Measurements from ENCODE around the gene LRRK1. TPM values are rescaled to one million over a fixed set of nuclear protein-coding genes. Genes with fewer than 3 reads are reported as not detected.

LRRK1 gene
- total and polyA plus RNA-seq, 9 donors: 6.5 to 27.3 (median 17.5) TPM

DNA sequence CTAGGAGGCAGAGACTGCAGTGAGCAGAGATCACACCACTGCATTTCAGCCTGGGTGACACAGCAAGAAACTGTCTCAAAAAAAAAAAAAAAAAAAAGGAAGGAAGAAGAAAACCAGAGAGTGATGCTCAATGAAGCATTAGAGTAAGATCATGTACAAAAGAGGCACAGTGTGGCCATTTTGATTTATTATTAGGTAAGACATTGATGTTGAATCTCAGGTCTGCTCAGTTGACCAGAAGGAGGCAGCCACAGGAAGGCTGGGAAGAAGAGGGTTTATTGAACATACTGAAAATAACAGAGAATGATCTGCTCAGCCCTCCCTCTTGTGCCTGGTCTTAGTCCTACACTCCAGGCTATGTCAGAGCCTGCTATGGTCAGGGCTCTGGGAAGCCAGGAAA is 15.6 kb downstream of the LRRK1 start:
- Histone ChIP-seq H3K4me3 (no peak overlapping the region), H3K36me3 (no peaks in the 10 kb centered on the region), H3K4me1 (ENCODE audit: insufficient read depth) (no peaks in the 10 kb centered on the region), H3K27ac (no peak overlapping the region), H3K27me3 (no peaks in the 10 kb centered on the region), H3K9me3 (no peaks in the 10 kb centered on the region)
- DNase-seq: no peak
- TF ChIP-seq EP300 (IDR thresholded peaks at IDR 0.05) (no peak), POLR2A (IDR thresholded peaks at IDR 0.05) (no peak)
- TF ChIP-seq, protein P1, sequence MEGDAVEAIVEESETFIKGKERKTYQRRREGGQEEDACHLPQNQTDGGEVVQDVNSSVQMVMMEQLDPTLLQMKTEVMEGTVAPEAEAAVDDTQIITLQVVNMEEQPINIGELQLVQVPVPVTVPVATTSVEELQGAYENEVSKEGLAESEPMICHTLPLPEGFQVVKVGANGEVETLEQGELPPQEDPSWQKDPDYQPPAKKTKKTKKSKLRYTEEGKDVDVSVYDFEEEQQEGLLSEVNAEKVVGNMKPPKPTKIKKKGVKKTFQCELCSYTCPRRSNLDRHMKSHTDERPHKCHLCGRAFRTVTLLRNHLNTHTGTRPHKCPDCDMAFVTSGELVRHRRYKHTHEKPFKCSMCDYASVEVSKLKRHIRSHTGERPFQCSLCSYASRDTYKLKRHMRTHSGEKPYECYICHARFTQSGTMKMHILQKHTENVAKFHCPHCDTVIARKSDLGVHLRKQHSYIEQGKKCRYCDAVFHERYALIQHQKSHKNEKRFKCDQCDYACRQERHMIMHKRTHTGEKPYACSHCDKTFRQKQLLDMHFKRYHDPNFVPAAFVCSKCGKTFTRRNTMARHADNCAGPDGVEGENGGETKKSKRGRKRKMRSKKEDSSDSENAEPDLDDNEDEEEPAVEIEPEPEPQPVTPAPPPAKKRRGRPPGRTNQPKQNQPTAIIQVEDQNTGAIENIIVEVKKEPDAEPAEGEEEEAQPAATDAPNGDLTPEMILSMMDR (IDR thresholded peaks at IDR 0.05): no peak
- intact Hi-C loops (cut with DNase I): no loop called here

GRCh38 chr15:100937171-100937570 is 18.0 kb downstream of the LRRK1 start:
- intact Hi-C loops (cut with DNase I): no loop called here
- no peak overlapping the region for H3K27ac ChIP-seq

GRCh38 chr15:100939791-100940190 is 20.6 kb downstream of the LRRK1 start:
- Histone ChIP-seq H3K27ac (no peak overlapping the region), H3K36me3 (no peaks in the 10 kb centered on the region), H3K4me1 (ENCODE audit: insufficient read depth) (no peaks in the 10 kb centered on the region), H3K9me3 (no peaks in the 10 kb centered on the region), H3K4me3 (no peak overlapping the region), H3K27me3 (no peaks in the 10 kb centered on the region)
- TF ChIP-seq POLR2A (IDR thresholded peaks at IDR 0.05): no peak
- TF ChIP-seq, protein P1 (IDR thresholded peaks at IDR 0.05): no peak
- TF ChIP-seq EP300 (IDR thresholded peaks at IDR 0.05): no peak
- 93 to 96% (median 93%) methylated on average over 4 of the region's 4 CpGs for WGBS, 3 donors
- intact Hi-C loops (cut with DNase I): no loop called here
- DNase-seq: no peak

More at GRCh38 chr15:100937171-100937570, 18.0 kb downstream of the LRRK1 start:
- Histone ChIP-seq H3K36me3 (no peaks in the 10 kb centered on the region), H3K27me3 (no peaks in the 10 kb centered on the region), H3K4me3 (no peak overlapping the region), H3K4me1 (ENCODE audit: insufficient read depth) (no peaks in the 10 kb centered on the region), H3K9me3 (no peaks in the 10 kb centered on the region)
- TF ChIP-seq, protein P1 (IDR thresholded peaks at IDR 0.05): no peak
- no peak for DNase-seq
- WGBS, 3 donors: 95 to 97% (median 96%) methylated on average over 4 of the region's 4 CpGs

DNA sequence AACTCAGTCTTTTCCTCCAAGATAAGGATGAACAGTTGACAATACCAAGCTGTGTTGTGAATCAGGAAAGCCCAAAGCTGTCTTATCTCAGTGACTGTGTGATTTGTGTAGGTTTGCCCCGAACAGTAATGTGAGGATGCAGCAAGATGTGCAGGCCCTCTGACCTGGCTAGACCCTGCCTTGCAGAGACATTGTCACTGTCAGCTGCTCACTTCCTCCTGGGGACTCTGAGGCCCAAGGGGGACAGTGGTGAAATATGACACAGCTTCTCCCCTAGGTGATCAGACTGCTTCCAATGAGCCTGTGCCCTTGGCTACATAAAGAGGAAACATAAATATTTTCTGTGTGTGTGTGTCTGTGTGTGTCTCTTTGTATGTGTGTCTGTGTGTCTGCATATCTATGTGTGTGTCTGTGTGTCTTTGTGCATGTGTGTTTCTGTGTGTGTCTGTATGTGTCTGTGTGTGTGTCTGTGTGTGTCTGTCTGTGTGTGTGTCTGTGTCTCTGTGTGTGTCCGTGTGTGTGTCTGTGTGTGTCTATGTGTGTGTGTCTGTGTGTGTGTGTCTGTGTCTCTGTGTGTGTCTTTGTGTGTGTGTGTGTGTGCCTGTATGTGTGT is 21.7 kb downstream of the LRRK1 start:
- Histone ChIP-seq H3K27ac (no peak overlapping the region), H3K36me3 (no peaks in the 10 kb centered on the region), H3K27me3 (no peaks in the 10 kb centered on the region), H3K4me1 (ENCODE audit: insufficient read depth) (no peaks in the 10 kb centered on the region), H3K9me3 (no peaks in the 10 kb centered on the region), H3K4me3 (no peak overlapping the region)
- intact Hi-C loops (cut with DNase I): no loop called here
- no peak for DNase-seq
- TF ChIP-seq, protein P1 (IDR thresholded peaks at IDR 0.05): no peak
- WGBS, 3 donors: 68 to 74% (median 70%) methylated on average over 2 of the region's 2 CpGs

All from ovary (tissue), 9 donors.